ENCODE measurements around the gene NFIX. TPM values are rescaled to one million over a fixed set of nuclear protein-coding genes. Genes with fewer than 3 reads are reported as not detected.
A peak's percentile ranks its signal among the peaks of the same experiment; 100 is the strongest.

NFIX gene
- total RNA-seq, 2 donors from 2014 or later, result 117 to 133 TPM

- intact Hi-C loops (cut with DNase I), result no loop called here
- peak; percentile 80 for DNase-seq
- ATAC-seq, result peak; percentile 76 to 82
Measured at GRCh38 chr19:13002166-13002898, 7.1 kb downstream of the NFIX start.

- DNase-seq (no peak), ATAC-seq (no peak)
- intact Hi-C loops (cut with DNase I), result no loop called here
Measured at GRCh38 chr19:13003081-13003480, 7.8 kb downstream of the NFIX start.

GRCh38 chr19:13004273-13004672 lies 9.0 kb downstream of the NFIX start:
- DNase-seq (no peak), ATAC-seq (no peak)
- intact Hi-C loops (cut with DNase I), result no loop called here

- intact Hi-C loops (cut with DNase I), result no loop called here
Measured at GRCh38 chr19:13005253-13005652, 10.0 kb downstream of the NFIX start.

GRCh38 chr19:13005861-13006370 lies 10.6 kb downstream of the NFIX start:
- ATAC-seq (no peak), DNase-seq (no peak)
- intact Hi-C loops (cut with DNase I), result no loop called here

More at GRCh38 chr19:13005253-13005652, 10.0 kb downstream of the NFIX start:
- DNase-seq (no peak), ATAC-seq (no peak)

GRCh38 chr19:13006431-13007281 lies 11.4 kb downstream of the NFIX start:
- DNase-seq, result no peak
- ATAC-seq, result no peak
- intact Hi-C loops (cut with DNase I), result no loop called here

GRCh38 chr19:13007292-13008045 lies 12.2 kb downstream of the NFIX start:
- DNase-seq, result peak; percentile 64

GRCh38 chr19:13008926-13009787 lies 13.9 kb downstream of the NFIX start:
- ATAC-seq, result no peak

More at GRCh38 chr19:13007292-13008045, 12.2 kb downstream of the NFIX start:
- ATAC-seq, result peak in 1 of 2 donors; percentile 13
- intact Hi-C loops (cut with DNase I), result no loop called here

GRCh38 chr19:13010038-13010991 lies 15.0 kb downstream of the NFIX start:
- ATAC-seq (peak; percentile 63 to 75), DNase-seq (peak; percentile 71)
- intact Hi-C loops (cut with DNase I), result no loop called here

More at GRCh38 chr19:13008926-13009787, 13.9 kb downstream of the NFIX start:
- intact Hi-C loops (cut with DNase I), result no loop called here
- no peak for DNase-seq

GRCh38 chr19:13010992-13011652 lies 15.8 kb downstream of the NFIX start:
- ATAC-seq, result no peak
- intact Hi-C loops (cut with DNase I), result no loop called here
- no peak for DNase-seq

GRCh38 chr19:13011653-13012389 lies 16.5 kb downstream of the NFIX start:
- ATAC-seq (no peak), DNase-seq (no peak)
- intact Hi-C loops (cut with DNase I), result no loop called here

- DNase-seq (no peak), ATAC-seq (no peak)
- intact Hi-C loops (cut with DNase I), result no loop called here
Measured at GRCh38 chr19:13012390-13012689, 17.1 kb downstream of the NFIX start.

- intact Hi-C loops (cut with DNase I), result no loop called here
- DNase-seq, result peak; percentile 69
- ATAC-seq, result peak; percentile 29 to 57
Measured at GRCh38 chr19:13012690-13013608, 17.7 kb downstream of the NFIX start.

GRCh38 chr19:13013649-13014048 lies 18.4 kb downstream of the NFIX start:
- ATAC-seq (no peak), DNase-seq (no peak)
- intact Hi-C loops (cut with DNase I), result no loop called here
